Kidney (tissue), 14 donors: ENCODE measurements around the gene RHOT2. TPM values are rescaled to one million over a fixed set of nuclear protein-coding genes. Genes with fewer than 3 reads are reported as not detected.

Experiments
- DNase-seq, 5 donors: peaks; one replicate each; pipeline ENCODE4 v3.0.0-alpha.2; 2013 to 2020
- FAIRE-seq: peaks from 2 replicates; lab custom pipeline; 2012; peaks lifted over from hg19 to GRCh38; lab: Jason Lieb, UNC
- H3K27ac ChIP-seq, 2 donors: one replicate each; pipeline ENCODE4 v1.7.0; 2013; ENCODE audit warnings: low read depth in 2 of 2, low read length in 2 of 2, inconsistent platforms in 1 of 2
- H3K27me3 ChIP-seq: one replicate; pipeline ENCODE4 v1.7.1; 2013; ENCODE audit warnings: low read length, inconsistent platforms; ENCODE audit not compliant: control insufficient read depth, insufficient read depth
- H3K36me3 ChIP-seq, 3 donors: one replicate each; pipeline versions ENCODE4 v1.7.0 to v1.7.1; 2013; ENCODE audit warnings: low read length in 3 of 3, control low read depth in 1 of 3, inconsistent platforms in 1 of 3; ENCODE audit not compliant: insufficient read depth in 3 of 3, control insufficient read depth in 2 of 3
- H3K4me1 ChIP-seq, 3 donors: one replicate each; pipeline versions ENCODE4 v1.7.0 to v1.7.1; 2013; ENCODE audit warnings: low read length in 3 of 3, inconsistent platforms in 1 of 3, low read depth in 1 of 3; ENCODE audit not compliant: control insufficient read depth in 2 of 3, insufficient read depth in 2 of 3
- H3K4me3 ChIP-seq, 3 donors: one replicate each; pipeline versions ENCODE4 v1.7.0 to v1.8.1; 2013; ENCODE audit warnings: low read length in 3 of 3, control low read depth in 1 of 3, inconsistent platforms in 1 of 3
- H3K9ac ChIP-seq, 3 donors: one replicate each; pipeline versions ENCODE4 v1.7.0 to v1.7.1; 2013; ENCODE audit warnings: low read length in 3 of 3, control low read depth in 1 of 3, inconsistent platforms in 1 of 3
- H3K9me3 ChIP-seq, 3 donors: one replicate each; pipeline versions ENCODE4 v1.7.0 to v1.7.1; 2013; ENCODE audit warnings: low read length in 3 of 3, control low read depth in 1 of 3, inconsistent platforms in 1 of 3; ENCODE audit not compliant: control insufficient read depth in 2 of 3, insufficient read depth in 1 of 3
- intact Hi-C: fragments of 100-400 bp; cut with DNase I; formaldehyde crosslinking; loops from one replicate; pipeline ENCODE4 v1.11.1; 2022
- polyA plus RNA-seq: library from polyadenylated mRNA; stranded (reverse); fragments of 350-450 nt; fragmentation: Illumina TruSeq; extraction: RNeasy Lipid Tissue Mini Kit (QIAGEN cat#74804); gene quantifications from one replicate; pipeline ENCODE4 v1.2.3, GENCODE V29; 2014; ENCODE audit warnings: low read depth, low replicate concordance; ENCODE audit not compliant: insufficient read depth
- total RNA-seq: library from RNA; stranded (reverse); fragmentation: NEBNext Ultra II Directional; extraction: Animal tissue kit (Norgen Biotek cat#: 25700); gene quantifications from one replicate; pipeline ENCODE4 v1.2.1, GENCODE V29; 2021
- TF ChIP-seq, protein P1 (sequence below): IDR thresholded peaks from 3 replicates; pipeline ENCODE4 v1.5.1; 2012; ENCODE audit warnings: mild to moderate bottlenecking, moderate library complexity, borderline replicate concordance; ENCODE audit not compliant: insufficient read depth; ENCODE audit errors: extremely low read depth
- donor health status: control.
- donor health status: control.
- donor health status: control.
- donor health status: control.
- donor health status: control.
- donor health status: DM: yes; HTN: yes; CAD: no.
- donor health status: Normal renal cell carcinoma (clear cell type).

The RHOT2 gene
- total and polyA plus RNA-seq, 2 donors from 2014 or later: 90.5 to 117 TPM

DNA sequence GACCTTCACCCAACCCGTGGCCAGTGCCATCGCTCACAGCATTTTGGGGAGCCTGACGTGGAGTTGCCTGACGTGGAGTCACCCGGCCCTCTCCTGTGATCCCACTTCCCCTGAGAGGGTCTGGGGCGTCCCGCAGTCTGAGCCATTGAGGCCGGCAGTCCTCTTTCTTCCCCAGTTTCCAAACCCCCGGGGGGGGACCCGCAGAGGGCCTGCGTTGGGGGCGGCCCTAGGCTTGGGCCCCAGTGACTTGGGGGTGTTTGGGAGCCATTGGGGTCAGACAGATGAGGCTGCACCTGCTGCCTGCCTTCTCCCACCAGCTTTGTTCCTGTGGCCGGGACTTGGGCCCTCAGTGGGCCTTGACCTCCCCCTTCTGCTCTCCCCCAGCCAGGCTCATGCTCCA lies 1.7 kb downstream of the RHOT2 start:
- no peak for DNase-seq
- no peak for FAIRE-seq
- peaks cover 0 to 14% (median 4%) of the 10 kb centered on the region in 3 donors for H3K4me1 ChIP-seq
- no peak overlapping the region for H3K9ac ChIP-seq
- no peaks in the 10 kb centered on the region for H3K27me3 ChIP-seq
- H3K36me3 ChIP-seq: peaks cover 0 to 12% (median 10%) of the 10 kb centered on the region in 3 donors
- no peaks in the 10 kb centered on the region for H3K9me3 ChIP-seq
- no peak overlapping the region for H3K4me3 ChIP-seq
- intact Hi-C loops: no loop called here
- no peak overlapping the region for H3K27ac ChIP-seq
- TF ChIP-seq, protein P1, sequence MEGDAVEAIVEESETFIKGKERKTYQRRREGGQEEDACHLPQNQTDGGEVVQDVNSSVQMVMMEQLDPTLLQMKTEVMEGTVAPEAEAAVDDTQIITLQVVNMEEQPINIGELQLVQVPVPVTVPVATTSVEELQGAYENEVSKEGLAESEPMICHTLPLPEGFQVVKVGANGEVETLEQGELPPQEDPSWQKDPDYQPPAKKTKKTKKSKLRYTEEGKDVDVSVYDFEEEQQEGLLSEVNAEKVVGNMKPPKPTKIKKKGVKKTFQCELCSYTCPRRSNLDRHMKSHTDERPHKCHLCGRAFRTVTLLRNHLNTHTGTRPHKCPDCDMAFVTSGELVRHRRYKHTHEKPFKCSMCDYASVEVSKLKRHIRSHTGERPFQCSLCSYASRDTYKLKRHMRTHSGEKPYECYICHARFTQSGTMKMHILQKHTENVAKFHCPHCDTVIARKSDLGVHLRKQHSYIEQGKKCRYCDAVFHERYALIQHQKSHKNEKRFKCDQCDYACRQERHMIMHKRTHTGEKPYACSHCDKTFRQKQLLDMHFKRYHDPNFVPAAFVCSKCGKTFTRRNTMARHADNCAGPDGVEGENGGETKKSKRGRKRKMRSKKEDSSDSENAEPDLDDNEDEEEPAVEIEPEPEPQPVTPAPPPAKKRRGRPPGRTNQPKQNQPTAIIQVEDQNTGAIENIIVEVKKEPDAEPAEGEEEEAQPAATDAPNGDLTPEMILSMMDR: no peak

DNA sequence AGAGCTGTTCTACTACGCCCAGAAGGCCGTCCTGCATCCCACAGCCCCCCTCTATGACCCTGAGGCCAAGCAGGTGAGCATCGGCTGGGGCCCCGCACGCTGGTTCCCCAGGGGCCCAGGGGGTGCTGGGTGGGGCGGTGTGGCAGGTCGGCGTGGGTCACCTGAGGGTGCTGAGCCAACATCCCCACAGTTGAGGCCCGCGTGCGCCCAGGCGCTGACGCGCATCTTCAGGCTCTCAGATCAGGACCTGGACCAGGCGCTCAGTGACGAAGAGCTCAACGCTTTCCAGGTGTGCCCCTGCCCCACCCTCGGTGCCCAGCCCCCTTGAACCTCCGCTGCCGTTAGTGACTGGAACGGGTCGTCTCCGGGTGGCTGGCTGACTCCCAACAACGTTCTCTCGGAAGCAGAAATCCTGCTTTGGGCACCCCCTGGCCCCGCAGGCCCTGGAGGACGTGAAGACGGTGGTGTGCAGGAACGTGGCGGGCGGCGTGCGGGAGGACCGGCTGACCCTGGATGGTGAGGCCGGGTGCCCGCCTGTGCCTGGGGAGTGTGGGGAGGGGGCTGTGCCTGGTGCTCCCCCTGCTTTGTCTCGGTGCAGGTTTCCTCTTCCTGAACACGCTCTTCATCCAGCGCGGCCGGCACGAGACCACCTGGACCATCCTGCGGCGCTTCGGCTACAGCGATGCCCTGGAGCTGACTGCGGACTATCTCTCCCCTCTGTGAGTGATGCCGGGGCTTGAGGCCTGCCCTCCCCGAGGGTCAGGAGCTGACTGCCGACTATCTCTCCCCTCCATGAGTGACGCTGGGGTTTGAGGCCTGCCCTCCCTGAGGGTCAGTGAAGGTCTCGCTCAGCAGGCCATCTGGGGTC lies 2.8 kb downstream of the RHOT2 start:
- H3K4me1 ChIP-seq: peaks cover 0 to 19% (median 4%) of the 10 kb centered on the region in 3 donors
- H3K27ac ChIP-seq: no peak overlapping the region
- DNase-seq (no peak), FAIRE-seq (no peak)
- intact Hi-C loops: no loop called here
- peaks cover 0 to 12% (median 10%) of the 10 kb centered on the region in 3 donors for H3K36me3 ChIP-seq
- H3K4me3 ChIP-seq: no peak overlapping the region
- no peak overlapping the region for H3K9ac ChIP-seq
- H3K9me3 ChIP-seq: no peaks in the 10 kb centered on the region
- TF ChIP-seq, protein P1: no peak
- H3K27me3 ChIP-seq: no peaks in the 10 kb centered on the region

DNA sequence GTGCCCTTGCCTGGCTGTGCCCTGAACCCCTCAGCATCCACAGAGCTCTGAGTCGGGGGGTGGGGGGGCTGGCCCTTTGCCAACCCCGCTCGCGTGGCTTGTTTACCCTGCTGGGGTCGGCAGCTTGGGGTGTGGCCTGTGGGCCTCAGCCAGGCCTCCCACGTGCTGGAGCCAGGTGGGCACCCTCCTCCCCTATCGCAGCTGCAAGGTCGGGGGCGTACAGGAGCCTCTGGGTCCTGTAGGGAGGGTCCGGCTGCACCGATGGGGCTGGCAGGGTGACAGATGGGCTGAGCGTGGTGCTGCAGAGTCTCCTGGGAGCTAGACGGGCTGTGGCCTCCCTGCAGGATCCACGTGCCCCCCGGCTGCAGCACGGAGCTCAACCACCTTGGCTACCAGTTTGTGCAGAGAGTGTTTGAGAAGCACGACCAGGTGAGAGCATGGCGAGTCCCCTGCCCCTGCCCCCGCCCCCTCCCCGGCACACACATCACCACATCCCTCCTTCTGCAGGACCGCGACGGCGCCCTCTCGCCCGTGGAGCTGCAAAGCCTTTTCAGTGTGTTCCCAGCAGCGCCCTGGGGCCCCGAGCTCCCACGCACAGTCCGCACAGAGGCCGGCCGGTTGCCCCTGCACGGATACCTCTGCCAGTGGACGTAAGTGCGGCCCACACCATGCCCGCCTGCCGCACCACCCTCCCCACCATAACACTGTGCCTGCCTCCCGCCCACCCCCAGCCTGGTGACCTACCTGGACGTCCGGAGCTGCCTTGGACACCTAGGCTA lies 3.6 kb downstream of the RHOT2 start:
- no peak overlapping the region for H3K4me3 ChIP-seq
- H3K27me3 ChIP-seq: no peaks in the 10 kb centered on the region
- peaks cover 0 to 12% (median 10%) of the 10 kb centered on the region in 3 donors for H3K36me3 ChIP-seq
- H3K9me3 ChIP-seq: no peaks in the 10 kb centered on the region
- no peak overlapping the region for H3K27ac ChIP-seq
- FAIRE-seq (no peak), DNase-seq (no peak)
- intact Hi-C loops: no loop called here
- TF ChIP-seq, protein P1: no peak
- peaks cover 0 to 19% (median 4%) of the 10 kb centered on the region in 3 donors for H3K4me1 ChIP-seq
- H3K9ac ChIP-seq: no peak overlapping the region
